Ovary (tissue), 9 donors: ENCODE measurements around the gene PTPN1. TPM values are rescaled to one million over a fixed set of nuclear protein-coding genes. Genes with fewer than 3 reads are reported as not detected.
"Not testable (repeated sequence)": the region's sequence is repeated elsewhere in the genome, so short reads cannot be mapped to it uniquely, and the experiment has no call there.

ENCODE experiments used
- DNase-seq, 5 donors: peaks; one replicate each; pipeline ENCODE4 v3.0.0-alpha.2; 2019 to 2020
- H3K27ac ChIP-seq, 2 donors: fragments of 200-600 bp; one replicate each; pipeline versions ENCODE4 v1.5.1 to v1.8.0; 2019 to 2022
- H3K27me3 ChIP-seq: fragments of 200-600 bp; one replicate; pipeline ENCODE4 v1.8.0; 2022
- H3K36me3 ChIP-seq: fragments of 200-600 bp; sonication (generic); one replicate; pipeline ENCODE4 v1.5.1; 2019
- H3K4me1 ChIP-seq: one replicate; pipeline ENCODE4 v1.8.1; 2013; ENCODE audit warnings: mild to moderate bottlenecking, moderate library complexity; ENCODE audit not compliant: insufficient read depth
- H3K4me3 ChIP-seq: fragments of 200-600 bp; sonication (generic); one replicate; pipeline ENCODE4 v1.5.1; 2017
- H3K9me3 ChIP-seq, 2 donors: fragments of 200-600 bp in 1 of 2; sonication (generic) in 1 of 2; one replicate each; pipeline versions ENCODE4 v1.5.1 to v1.8.1; 2013 to 2019; ENCODE audit warnings: mild to moderate bottlenecking in 1 of 2, moderate library complexity in 1 of 2
- CTCF ChIP-seq, 3 donors: fragments of 450-650 bp in 2 of 3; fragments of 200-600 bp in 1 of 3; IDR thresholded peaks; one replicate each; pipeline versions ENCODE4 v1.5.1 to v1.8.0; 2016 to 2022; ENCODE audit warnings: antibody characterized with exemption in 3 of 3, mild to moderate bottlenecking in 1 of 3
- EP300 ChIP-seq: sonication (generic); formaldehyde crosslinking; IDR thresholded peaks from one replicate; pipeline ENCODE4 v1.6.1; 2017; ENCODE audit warnings: antibody characterized with exemption
- POLR2A ChIP-seq: fragments of 450-650 bp; IDR thresholded peaks from one replicate; pipeline ENCODE4 v1.6.1; 2017; ENCODE audit warnings: antibody characterized with exemption, mild to moderate bottlenecking, moderate library complexity
- WGBS, 3 donors: extraction: QIAGEN DNeasy Blood & Tissue Kit in 1 of 3; methylation state at CpG; one replicate each; pipeline versions ENCODE4 v1.1.5 to v1.1.7; 2013 to 2017; 5-methylcytosine and 5-hydroxymethylcytosine counted together
- intact Hi-C, 4 donors: fragments of 100-400 bp; cut with DNase I; formaldehyde crosslinking; loops; one replicate each; pipeline versions ENCODE4 v1.11.0 to v1.15.1; 2022 to 2023
- polyA plus RNA-seq, 2 donors: library from polyadenylated mRNA; stranded (reverse); fragments of 200-250 nt in 1 of 2; fragments of 350-450 nt in 1 of 2; fragmentation: Illumina TruSeq in 1 of 2; extraction: RNeasy Lipid Tissue Mini Kit (QIAGEN cat#74804) in 1 of 2; gene quantifications; one replicate each; pipeline ENCODE4 v1.2.3, GENCODE V29; 2013 to 2014
- total RNA-seq, 7 donors: library from RNA; depleted of rRNA in 2 of 7; stranded (reverse); fragments of >200 nt in 2 of 7; fragmentation: NEBNext Ultra II Directional in 3 of 7; extraction: Animal tissue kit (Norgen Biotek cat#: 25700) in 3 of 7; gene quantifications; one replicate each; pipeline versions ENCODE4 v1.1.0 to v1.2.4, GENCODE V29; 2016 to 2023
- donor health status: DM: no; HTN: no; CAD: no; lungs with moderate emphysema.
- donor health status: DM: no; HTN: no; CAD: no.
- donor health status: Bipolar disorder and iron deficiency.
- donor health status: DM: yes; HTN: yes; CAD: no.
- donor health status: DM: no; HTN: no; CAD: no.
- donor health status: DM: yes; HTN: yes; CAD: no.

The PTPN1 gene
- total and polyA plus RNA-seq, 9 donors = 17.6 to 36.7 (median 26.6) TPM

GRCh38 chr20:50563133-50563944 lies 53.2 kb downstream of the PTPN1 start:
- H3K27ac ChIP-seq = no peak overlapping the region
- no peak for DNase-seq
- intact Hi-C loops = no loop called here
- no peaks in the 10 kb centered on the region for H3K9me3 ChIP-seq
- TF ChIP-seq POLR2A (no peak), EP300 (no peak)
- H3K4me1 ChIP-seq = peaks cover 21% of the 10 kb centered on the region
- no peak overlapping the region for H3K4me3 ChIP-seq
- WGBS, 3 donors = 18 to 26% (median 22%) methylated on average over 3 of the region's 3 CpGs
- H3K36me3 ChIP-seq = no peaks in the 10 kb centered on the region
- no peaks in the 10 kb centered on the region for H3K27me3 ChIP-seq

GRCh38 chr20:50565383-50565782 lies 55.2 kb downstream of the PTPN1 start:
- intact Hi-C loops = no loop called here
- H3K27ac ChIP-seq = no peak overlapping the region
- no peaks in the 10 kb centered on the region for H3K9me3 ChIP-seq
- peaks cover 15% of the 10 kb centered on the region for H3K4me1 ChIP-seq
- 68 to 82% (median 76%) methylated on average over 2 of the region's 2 CpGs for WGBS, 3 donors
- H3K4me3 ChIP-seq = no peak overlapping the region
- H3K36me3 ChIP-seq = no peaks in the 10 kb centered on the region
- no peak for DNase-seq
- no peaks in the 10 kb centered on the region for H3K27me3 ChIP-seq
- TF ChIP-seq POLR2A (no peak), EP300 (no peak), CTCF (IDR thresholded peaks at IDR 0.05) (no peak)

GRCh38 chr20:50565871-50566270 lies 55.7 kb downstream of the PTPN1 start:
- Histone ChIP-seq H3K9me3 (no peaks in the 10 kb centered on the region), H3K36me3 (no peaks in the 10 kb centered on the region), H3K4me1 (peaks cover 15% of the 10 kb centered on the region), H3K27ac (no peak overlapping the region), H3K27me3 (no peaks in the 10 kb centered on the region), H3K4me3 (no peak overlapping the region)
- 91 to 95% (median 95%) methylated on average over 4 of the region's 4 CpGs for WGBS, 3 donors
- intact Hi-C loops = no loop called here
- TF ChIP-seq EP300 = no peak
- TF ChIP-seq POLR2A = no peak
- TF ChIP-seq CTCF (IDR thresholded peaks at IDR 0.05) = no peak
- no peak for DNase-seq

- no peak for DNase-seq
- Histone ChIP-seq H3K36me3 (no peaks in the 10 kb centered on the region), H3K27ac (no peak overlapping the region), H3K27me3 (no peaks in the 10 kb centered on the region), H3K9me3 (no peaks in the 10 kb centered on the region), H3K4me3 (no peak overlapping the region), H3K4me1 (peaks cover 10% of the 10 kb centered on the region)
- intact Hi-C loops = no loop called here
- TF ChIP-seq EP300 (no peak), POLR2A (no peak), CTCF (IDR thresholded peaks at IDR 0.05) (no peak)
- WGBS, 3 donors = 91 to 95% (median 95%) methylated on average over 18 of the region's 18 CpGs
These were observed 57.8 kb downstream of the PTPN1 start for GRCh38 chr20:50567860-50568548.

GRCh38 chr20:50568549-50568942 lies 58.4 kb downstream of the PTPN1 start:
- Histone ChIP-seq H3K27ac (no peak overlapping the region), H3K9me3 (no peaks in the 10 kb centered on the region), H3K36me3 (no peaks in the 10 kb centered on the region), H3K4me1 (peaks cover 13% of the 10 kb centered on the region), H3K27me3 (no peaks in the 10 kb centered on the region), H3K4me3 (no peak overlapping the region)
- DNase-seq = no peak
- intact Hi-C loops = no loop called here
- TF ChIP-seq POLR2A = no peak
- TF ChIP-seq CTCF (IDR thresholded peaks at IDR 0.05) = no peak
- no peak for TF ChIP-seq EP300
- 74 to 82% (median 82%) methylated on average over 11 of the region's 11 CpGs for WGBS, 3 donors

GRCh38 chr20:50569487-50569863 lies 59.3 kb downstream of the PTPN1 start:
- H3K9me3 ChIP-seq, H3K27me3 ChIP-seq, intact Hi-C loops, DNase-seq, H3K27ac ChIP-seq, H3K36me3 ChIP-seq, H3K4me3 ChIP-seq: not testable (repeated sequence)
- peaks cover 13% of the 10 kb centered on the region for H3K4me1 ChIP-seq
- WGBS, 3 donors = 91 to 97% (median 96%) methylated on average over 7 of the region's 7 CpGs
